Measurements from ENCODE around the gene DNAH6.

DNA sequence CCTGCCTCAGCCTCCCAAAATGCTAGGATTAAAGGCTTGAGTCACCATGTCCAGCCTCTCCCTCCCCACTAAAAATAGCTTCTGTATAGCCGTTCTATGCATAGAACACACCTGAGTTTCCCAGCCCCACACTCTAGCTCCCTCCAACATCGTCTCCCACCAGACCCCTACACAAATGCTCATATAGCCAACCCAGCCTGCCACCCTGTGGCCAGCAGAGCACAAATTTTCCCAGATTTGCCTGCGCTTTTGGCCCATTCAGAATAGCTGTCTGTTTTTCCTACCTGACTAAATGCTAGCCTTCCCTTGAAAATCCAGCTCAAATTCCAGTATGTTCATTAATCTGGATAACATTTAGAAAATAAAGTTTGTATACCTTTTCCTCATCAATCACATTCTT, 341.8 kb downstream of the DNAH6 start:
- TF ChIP-seq, protein P1, sequence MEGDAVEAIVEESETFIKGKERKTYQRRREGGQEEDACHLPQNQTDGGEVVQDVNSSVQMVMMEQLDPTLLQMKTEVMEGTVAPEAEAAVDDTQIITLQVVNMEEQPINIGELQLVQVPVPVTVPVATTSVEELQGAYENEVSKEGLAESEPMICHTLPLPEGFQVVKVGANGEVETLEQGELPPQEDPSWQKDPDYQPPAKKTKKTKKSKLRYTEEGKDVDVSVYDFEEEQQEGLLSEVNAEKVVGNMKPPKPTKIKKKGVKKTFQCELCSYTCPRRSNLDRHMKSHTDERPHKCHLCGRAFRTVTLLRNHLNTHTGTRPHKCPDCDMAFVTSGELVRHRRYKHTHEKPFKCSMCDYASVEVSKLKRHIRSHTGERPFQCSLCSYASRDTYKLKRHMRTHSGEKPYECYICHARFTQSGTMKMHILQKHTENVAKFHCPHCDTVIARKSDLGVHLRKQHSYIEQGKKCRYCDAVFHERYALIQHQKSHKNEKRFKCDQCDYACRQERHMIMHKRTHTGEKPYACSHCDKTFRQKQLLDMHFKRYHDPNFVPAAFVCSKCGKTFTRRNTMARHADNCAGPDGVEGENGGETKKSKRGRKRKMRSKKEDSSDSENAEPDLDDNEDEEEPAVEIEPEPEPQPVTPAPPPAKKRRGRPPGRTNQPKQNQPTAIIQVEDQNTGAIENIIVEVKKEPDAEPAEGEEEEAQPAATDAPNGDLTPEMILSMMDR (IDR thresholded peaks at IDR 0.05) = no peak
- TF ChIP-seq ZNF317 (CRISPR knock-in tag; IDR thresholded peaks at IDR 0.05; ENCODE audit: borderline replicate concordance, low read depth) (no peak), NR1H2 (CRISPR knock-in tag; IDR thresholded peaks at IDR 0.05) (no peak), PRRX2 (CRISPR knock-in tag; IDR thresholded peaks at IDR 0.05) (no peak)
- TF ChIP-seq, protein P2, sequence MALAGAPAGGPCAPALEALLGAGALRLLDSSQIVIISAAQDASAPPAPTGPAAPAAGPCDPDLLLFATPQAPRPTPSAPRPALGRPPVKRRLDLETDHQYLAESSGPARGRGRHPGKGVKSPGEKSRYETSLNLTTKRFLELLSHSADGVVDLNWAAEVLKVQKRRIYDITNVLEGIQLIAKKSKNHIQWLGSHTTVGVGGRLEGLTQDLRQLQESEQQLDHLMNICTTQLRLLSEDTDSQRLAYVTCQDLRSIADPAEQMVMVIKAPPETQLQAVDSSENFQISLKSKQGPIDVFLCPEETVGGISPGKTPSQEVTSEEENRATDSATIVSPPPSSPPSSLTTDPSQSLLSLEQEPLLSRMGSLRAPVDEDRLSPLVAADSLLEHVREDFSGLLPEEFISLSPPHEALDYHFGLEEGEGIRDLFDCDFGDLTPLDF (CRISPR knock-in tag; IDR thresholded peaks at IDR 0.05) = no peak

Measured in WTC11 (cell line).